Spleen (tissue), 7 donors: ENCODE data around the gene AHRR.

Experiments
- CTCF ChIP-seq, 11 experiments: fragments of 200-600 bp in 7 of 11; fragments of 450-650 bp in 4 of 11; sonication (generic) in 4 of 11; IDR thresholded peaks in 8 of 11; conservative IDR thresholded peaks in 3 of 11; 1 replicate in 7 of 11; 2 replicates in 4 of 11; pipeline versions ENCODE4 v1.4.0 to v1.8.0; 2016 to 2021; ENCODE audit warnings: antibody characterized with exemption in 11 of 11, inconsistent platforms in 4 of 11, mild to moderate bottlenecking in 1 of 11
- POLR2A ChIP-seq, 3 donors: fragments of 450-650 bp; IDR thresholded peaks; one replicate each; pipeline ENCODE4 v1.5.1; 2017; ENCODE audit warnings: antibody characterized with exemption in 3 of 3, mild to moderate bottlenecking in 1 of 3
- POLR2AphosphoS5 ChIP-seq, 3 donors: sonication (generic); formaldehyde crosslinking; IDR thresholded peaks; one replicate each; pipeline ENCODE4 v1.5.1; 2017; ENCODE audit warnings: antibody characterized with exemption in 3 of 3
- donor health status: DM: no; HTN: no; CAD: no; lungs with moderate emphysema.
- donor health status: DM: no; HTN: no; CAD: no.
- donor health status: DM: no; HTN: no; CAD: no.

- TF ChIP-seq CTCF (IDR thresholded peaks at IDR 0.05 in 8 of 11, conservative IDR thresholded peaks at IDR 0.05 in 3 of 11), result no peak
- TF ChIP-seq POLR2A (IDR thresholded peaks at IDR 0.05), result no peak
- no peak for TF ChIP-seq POLR2AphosphoS5 (IDR thresholded peaks at IDR 0.05)
These were observed 24.9 kb downstream of the AHRR start for GRCh38 chr5:346229-346935.
